K562 (cell line): Measurements from ENCODE around the gene STT3A. TPM values are rescaled to one million over a fixed set of nuclear protein-coding genes. Genes with fewer than 3 reads are reported as not detected.

ENCODE experiments used
- CBFB ChIP-seq: sonication (generic); formaldehyde crosslinking; IDR thresholded peaks from 2 replicates; pipeline ENCODE4 v1.4.0; 2020; ENCODE audit warnings: mild to moderate bottlenecking, missing genetic modification reagents
- E2F1 ChIP-seq: sonication (generic); formaldehyde crosslinking; IDR thresholded peaks from 2 replicates; pipeline ENCODE4 v1.8.1; 2023; ENCODE audit warnings: mild to moderate bottlenecking, missing genetic modification reagents, moderate library complexity
- EP300 ChIP-seq: IDR thresholded peaks from 2 replicates; pipeline ENCODE4 v1.6.1; 2012; ENCODE audit warnings: low read length, improper control_type of control experiment
- IRF9 ChIP-seq: fragments of 450-650 bp; IDR thresholded peaks from 2 replicates; pipeline ENCODE4 v1.6.1; 2016; ENCODE audit warnings: missing biosample characterization, missing genetic modification characterization
- JUND ChIP-seq, 2 experiments: IDR thresholded peaks; 2 replicates in 1 of 2; 3 replicates in 1 of 2; pipeline ENCODE4 v1.6.1; 2011; ENCODE audit warnings: borderline replicate concordance in 2 of 2, low read depth in 2 of 2, low read length in 2 of 2, improper control_type of control experiment in 1 of 2, missing biosample characterization in 1 of 2, missing genetic modification characterization in 1 of 2, missing genetic modification reagents in 1 of 2
- L3MBTL2 ChIP-seq: fragments of 450-650 bp; IDR thresholded peaks from 2 replicates; pipeline ENCODE4 v1.6.1; 2016; ENCODE audit warnings: mild to moderate bottlenecking, moderate library complexity
- MAZ ChIP-seq, 2 experiments: fragments of 450-650 bp in 1 of 2; sonication (generic) in 1 of 2; formaldehyde crosslinking; IDR thresholded peaks in 1 of 2; conservative IDR thresholded peaks in 1 of 2; 2 replicates each; pipeline versions ENCODE4 v1.4.0 to v1.5.0; 2020; ENCODE audit warnings: mild to moderate bottlenecking in 1 of 2, missing genetic modification reagents in 1 of 2
- PML ChIP-seq: IDR thresholded peaks from 2 replicates; pipeline ENCODE4 v1.6.1; 2012; ENCODE audit warnings: low read length, inconsistent platforms
- SAP30 ChIP-seq: fragments of 200-600 bp; sonication (generic); IDR thresholded peaks from 2 replicates; pipeline ENCODE4 v1.6.1; 2012; ENCODE audit warnings: borderline replicate concordance, low read depth, mild to moderate bottlenecking, moderate library complexity, low read length, control low read depth, inconsistent platforms; ENCODE audit not compliant: insufficient read depth, poor library complexity, severe bottlenecking
- VEZF1 ChIP-seq: fragments of 200-800 bp; sonication (Bioruptor generic); IDR thresholded peaks from 2 replicates; pipeline ENCODE4 v1.6.1; 2017; ENCODE audit warnings: missing genetic modification characterization, missing compliant biosample characterization
- ZBTB11 ChIP-seq, 3 experiments: fragments of 200-800 bp in 1 of 3; fragments of 250-450 bp in 1 of 3; fragments of 450-650 bp in 1 of 3; sonication (Bioruptor Pico) in 1 of 3; sonication (Bioruptor generic) in 1 of 3; formaldehyde crosslinking in 1 of 3; IDR thresholded peaks; 2 replicates each; pipeline versions ENCODE4 v1.6.1 to v1.8.0; 2016 to 2022; ENCODE audit warnings: mild to moderate bottlenecking in 2 of 3, missing genetic modification characterization in 2 of 3, missing compliant biosample characterization in 1 of 3, moderate library complexity in 1 of 3
- ZNF232 ChIP-seq: sonication (generic); formaldehyde crosslinking; IDR thresholded peaks from 2 replicates; pipeline ENCODE4 v1.8.0; 2022; ENCODE audit warnings: mild to moderate bottlenecking, missing genetic modification reagents
- ZNF24 ChIP-seq: fragments of 450-650 bp; IDR thresholded peaks from 2 replicates; pipeline ENCODE4 v1.6.1; 2016
- ZNF589 ChIP-seq: fragments of 200-800 bp; sonication (Bioruptor generic); IDR thresholded peaks from 2 replicates; pipeline ENCODE4 v1.6.1; 2016; ENCODE audit warnings: low read depth, missing genetic modification characterization, missing compliant biosample characterization
- polyA plus RNA-seq, 8 experiments: library from polyadenylated mRNA; depleted of rRNA in 4 of 8; stranded (reverse) in 5 of 8; unstranded in 3 of 8; fragments of >200 nt; fragmentation: Nextera tagmentation in 2 of 8; fragmentation: Illumina TruSeq in 1 of 8; extraction: Ambion mirVana in 2 of 8; extraction: Trizol in 1 of 8; gene quantifications; 2 replicates each; pipeline versions ENCODE4 v1.2.1 to v1.2.3, GENCODE V29; 2011 to 2014; ENCODE audit warnings: inconsistent platforms in 1 of 8, missing spikeins in 1 of 8
- total RNA-seq, 7 experiments: library from RNA; depleted of rRNA in 6 of 7; stranded (reverse); fragments of >200 nt in 6 of 7; fragmentation: Illumina TruSeq in 2 of 7; extraction: Trizol in 2 of 7; gene quantifications; 2 replicates each; pipeline versions ENCODE4 v1.2.1 to v1.2.3, GENCODE V29; 2011 to 2021; ENCODE audit warnings: low replicate concordance in 1 of 7
- TF ChIP-seq, protein P1 (sequence below): fragments of 450-650 bp; conservative IDR thresholded peaks from 2 replicates; pipeline ENCODE4 v1.6.1; 2016; ENCODE audit warnings: missing genetic modification characterization, low read depth, mild to moderate bottlenecking, control low read depth, missing compliant biosample characterization

STT3A gene
- total and polyA plus RNA-seq, 9 of the 15 experiments (the other 6 are each of a cell fraction or from before 2014, with no cell fraction given): 70.7 to 330 (median 192) TPM

DNA sequence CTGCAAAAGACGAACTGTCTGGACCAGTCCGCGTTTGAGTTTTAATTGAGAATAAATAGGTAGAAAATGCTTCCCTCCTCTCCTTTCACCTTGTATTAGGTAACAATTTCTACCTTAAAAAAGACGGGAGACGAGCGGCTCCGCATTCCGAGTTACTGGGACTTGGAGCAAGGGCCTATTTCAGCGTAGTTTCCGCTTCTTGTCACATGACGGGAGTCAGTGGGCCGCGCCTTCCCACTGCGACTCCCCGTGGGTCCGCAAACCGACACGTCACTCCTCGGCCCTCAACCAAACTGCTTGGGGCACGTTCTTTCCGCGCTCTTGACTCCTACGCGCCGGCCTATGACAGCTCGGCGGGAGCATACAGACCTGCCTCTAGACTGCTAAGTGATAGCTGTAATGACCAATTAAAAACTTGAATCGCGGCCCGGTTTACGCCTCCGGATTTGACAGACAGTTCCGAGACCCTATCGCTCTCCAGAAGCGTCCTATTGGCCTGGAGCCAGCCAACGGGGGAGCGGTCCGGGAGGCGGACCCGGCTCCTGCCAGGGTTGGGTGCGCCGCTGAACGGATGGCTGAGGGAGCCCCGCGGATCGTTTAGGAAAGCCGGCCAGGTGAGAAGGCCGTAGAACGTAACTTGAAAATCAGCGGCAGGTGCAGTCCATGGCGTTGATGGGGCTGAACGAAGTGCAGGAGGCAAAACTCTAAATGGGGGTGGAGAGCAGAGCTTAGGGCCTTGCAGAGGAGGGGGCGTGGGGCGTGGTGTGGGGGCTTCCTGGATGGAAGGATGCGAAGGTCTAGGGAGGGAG is at the start of gene STT3A (continued):
- TF ChIP-seq ZBTB11 (CRISPR knock-in tag; IDR thresholded peaks at IDR 0.05) (peak in 1 of 3 experiments; percentile 38; a peak in 1 of 6 replicates), L3MBTL2 (peak; percentile 89), PML (peak; percentile 82; the same call in 1 of the 2 replicates), E2F1 (peak; percentile 94), JUND (IDR thresholded peaks at IDR 0.05; ENCODE audit: borderline replicate concordance, low read depth, low read length) (peak; percentile 76; the same call in 1 of the 2 replicates), JUND (tag; IDR thresholded peaks at IDR 0.05; ENCODE audit: borderline replicate concordance, low read depth, low read length) (no peak; the same call in 2 of the 3 replicates), ZNF589 (CRISPR knock-in tag) (peak; percentile 54; the same call in 1 of the 2 replicates), SAP30 (peak; percentile 34), CBFB (CRISPR knock-in tag) (0 out of 2 replicates have a peak, but pooled peaks have one; percentile 14), IRF9 (tag) (no peak), ZNF24 (peak; percentile 60; the same call in 1 of the 2 replicates), EP300 (peak; percentile 49; the same call in 1 of the 2 replicates), MAZ (CRISPR knock-in tag; conservative IDR thresholded peaks at IDR 0.05 in 1 of 2, IDR thresholded peaks at IDR 0.05 in 1 of 2) (no peak; a peak in 2 of 4 replicates), VEZF1 (peak; percentile 68), ZNF232 (CRISPR knock-in tag) (no peak)
- TF ChIP-seq, protein P1, sequence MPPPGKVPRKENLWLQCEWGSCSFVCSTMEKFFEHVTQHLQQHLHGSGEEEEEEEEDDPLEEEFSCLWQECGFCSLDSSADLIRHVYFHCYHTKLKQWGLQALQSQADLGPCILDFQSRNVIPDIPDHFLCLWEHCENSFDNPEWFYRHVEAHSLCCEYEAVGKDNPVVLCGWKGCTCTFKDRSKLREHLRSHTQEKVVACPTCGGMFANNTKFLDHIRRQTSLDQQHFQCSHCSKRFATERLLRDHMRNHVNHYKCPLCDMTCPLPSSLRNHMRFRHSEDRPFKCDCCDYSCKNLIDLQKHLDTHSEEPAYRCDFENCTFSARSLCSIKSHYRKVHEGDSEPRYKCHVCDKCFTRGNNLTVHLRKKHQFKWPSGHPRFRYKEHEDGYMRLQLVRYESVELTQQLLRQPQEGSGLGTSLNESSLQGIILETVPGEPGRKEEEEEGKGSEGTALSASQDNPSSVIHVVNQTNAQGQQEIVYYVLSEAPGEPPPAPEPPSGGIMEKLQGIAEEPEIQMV (tag): peak; percentile 99
